ENCODE measurements around the gene LSS. TPM values are rescaled to one million over a fixed set of nuclear protein-coding genes. Genes with fewer than 3 reads are reported as not detected.

The LSS gene
- total RNA-seq, 4 donors from 2014 or later, result 60.8 to 165 (median 81.7) TPM

GRCh38 chr21:46194374-46195334, 33.9 kb downstream of the LSS start:
- no peak for TF ChIP-seq POLR2A (IDR thresholded peaks at IDR 0.05)
- peak in 1 of 2 donors; percentile 81 for DNase-seq (ENCODE audit: low spot score in 2 of 2)

GRCh38 chr21:46193829-46194373, 34.7 kb downstream of the LSS start:
- WGBS, 2 donors, result 94 to 96% methylated on average over 10 of the region's 10 CpGs
- H3K4me3 ChIP-seq (ENCODE audit: low read depth, poor library complexity, severe bottlenecking), result no peak overlapping the region
- no peak for DNase-seq (ENCODE audit: low spot score in 2 of 2)
- TF ChIP-seq CTCF (IDR thresholded peaks at IDR 0.05), result no peak
- no peak for TF ChIP-seq POLR2A (IDR thresholded peaks at IDR 0.05)
- intact Hi-C loops (cut with DNase I; ENCODE audit: low total_unique reads), result no loop called here

More at GRCh38 chr21:46194374-46195334, 33.9 kb downstream of the LSS start:
- intact Hi-C loops (cut with DNase I; ENCODE audit: low total_unique reads), result no loop called here
- 90 to 96% methylated on average over 27 to 31 of the region's 34 CpGs for WGBS, 2 donors
- no peak overlapping the region for H3K4me3 ChIP-seq (ENCODE audit: low read depth, poor library complexity, severe bottlenecking)

GRCh38 chr21:46191686-46192575, 36.6 kb downstream of the LSS start:
- TF ChIP-seq POLR2A (IDR thresholded peaks at IDR 0.05), result no peak
- no peak for TF ChIP-seq CTCF (IDR thresholded peaks at IDR 0.05)
- H3K4me3 ChIP-seq (ENCODE audit: low read depth, poor library complexity, severe bottlenecking), result no peak overlapping the region
- whole genome bisulfite sequencing, 2 donors, result 94% methylated on average over 20 of the region's 20 CpGs
- intact Hi-C loops (cut with DNase I; ENCODE audit: low total_unique reads), result no loop called here
- DNase-seq (ENCODE audit: low spot score in 2 of 2), result peak in 1 of 2 donors; percentile 78

- intact Hi-C loops (cut with DNase I; ENCODE audit: low total_unique reads), result no loop called here
- 59 to 62% methylated on average over 3 to 4 of the region's 4 CpGs for WGBS, 2 donors
- H3K4me3 ChIP-seq (ENCODE audit: low read depth, poor library complexity, severe bottlenecking), result no peak overlapping the region
- TF ChIP-seq CTCF (IDR thresholded peaks at IDR 0.05) (no peak), POLR2A (IDR thresholded peaks at IDR 0.05) (no peak)
- peak; percentile 67 to 87 for DNase-seq (ENCODE audit: low spot score in 2 of 2)
Measured at GRCh38 chr21:46191257-46191685, 37.3 kb downstream of the LSS start.

- TF ChIP-seq POLR2A (IDR thresholded peaks at IDR 0.05) (no peak), CTCF (IDR thresholded peaks at IDR 0.05) (no peak)
- 87 to 91% methylated on average over 10 to 15 of the region's 15 CpGs for WGBS, 2 donors
- intact Hi-C loops (cut with DNase I; ENCODE audit: low total_unique reads), result no loop called here
- no peak overlapping the region for H3K4me3 ChIP-seq (ENCODE audit: low read depth, poor library complexity, severe bottlenecking)
- peak in 1 of 2 donors; percentile 14 for DNase-seq (ENCODE audit: low spot score in 2 of 2)
Measured at GRCh38 chr21:46190491-46191131, 38.0 kb downstream of the LSS start.

Measured in lower leg skin (tissue), 4 donors.